ENCODE results near the gene ZNF558.

- TF ChIP-seq CTCF (IDR thresholded peaks at IDR 0.05; ENCODE audit: insufficient read depth, low read length) (no peak), GABPA (IDR thresholded peaks at IDR 0.05; ENCODE audit: low read depth) (peak; percentile 94)
Measured at GRCh38 chr19:8832132-8833021, at the start of gene ZNF558, which contains the start of gene MBD3L1.
